GM19025 (cell line): Measurements from ENCODE around the gene DSCAML1.

ENCODE experiments used
- ATAC-seq: cut with Tn5 transposase; IDR thresholded peaks from one replicate; pipeline ENCODE4 v1.9.1; 2021; ENCODE audit warnings: mild to moderate bottlenecking, low read depth, moderate library complexity; ENCODE audit not compliant: unreplicated experiment

DSCAML1 gene

DNA sequence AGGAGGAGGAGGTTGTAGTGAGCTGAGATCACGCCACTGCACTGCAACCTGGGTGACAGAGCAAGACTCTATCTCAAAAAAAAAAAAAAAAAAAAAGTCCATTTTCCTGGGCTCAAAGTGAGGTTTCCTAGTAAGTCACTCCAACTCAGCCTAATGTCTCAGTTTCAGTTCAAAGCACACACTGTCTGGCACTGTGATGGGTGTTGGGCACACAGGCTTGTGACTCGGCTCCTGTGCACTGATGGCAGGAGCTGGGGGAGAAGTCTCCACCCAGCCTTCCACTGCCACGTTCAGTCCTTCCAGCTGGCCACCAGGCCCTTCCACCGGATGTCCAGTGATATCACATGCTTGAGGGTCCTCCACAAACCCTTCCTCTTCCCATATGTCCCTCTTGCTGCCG is 283.4 kb downstream of the DSCAML1 start:
- ATAC-seq, result no peak

DNA sequence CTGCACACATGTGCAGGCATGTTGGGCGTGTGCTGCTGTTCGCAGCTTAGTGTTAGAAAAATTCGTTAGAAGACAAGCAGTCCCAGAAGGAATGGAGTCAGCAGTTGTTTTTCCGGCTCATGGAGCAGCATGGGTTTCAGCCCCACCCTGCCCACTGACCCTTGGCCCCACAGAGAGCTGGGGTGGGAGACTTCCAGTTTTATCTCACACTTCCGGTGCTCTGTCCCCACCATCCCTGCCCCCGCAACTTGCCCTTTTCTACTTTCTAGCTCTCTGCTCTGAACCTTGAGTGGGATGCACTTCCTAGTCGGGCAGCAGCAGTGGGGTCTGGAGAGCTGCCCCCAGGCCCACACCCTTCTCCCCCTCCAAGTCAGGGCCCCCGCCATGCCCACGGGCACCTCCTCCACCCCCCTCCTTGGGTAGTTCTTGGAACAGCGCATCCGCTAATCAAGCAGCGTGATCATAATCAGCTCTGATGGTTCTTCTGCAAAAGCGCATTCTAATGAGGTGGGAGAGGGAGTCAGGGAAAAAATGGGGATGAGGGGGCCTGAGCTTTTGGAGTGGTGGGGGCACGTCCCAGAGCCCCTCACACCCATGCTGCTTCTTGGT is 285.0 kb downstream of the DSCAML1 start:
- ATAC-seq, result no peak

DNA sequence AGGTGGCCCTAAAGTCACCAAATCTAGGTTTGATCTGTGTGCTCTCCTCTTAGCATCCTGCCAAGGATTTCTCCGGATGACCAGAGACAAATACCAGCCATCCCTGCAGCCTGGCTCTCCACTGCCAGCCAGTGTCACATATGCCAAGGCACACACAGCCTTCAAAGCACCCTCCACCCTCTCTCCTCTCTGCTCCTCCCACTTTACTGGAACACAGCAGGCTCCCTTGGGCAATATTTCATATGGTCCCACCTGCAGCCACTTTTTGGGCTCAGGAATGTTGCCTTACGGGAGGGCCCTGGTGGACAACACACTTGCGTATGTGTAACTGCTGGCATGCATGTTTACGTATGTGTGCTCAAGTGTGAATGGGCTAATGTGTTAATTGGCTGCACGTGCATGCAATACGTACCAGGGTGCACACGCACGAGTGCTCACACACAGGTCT is 285.5 kb downstream of the DSCAML1 start:
- no peak for ATAC-seq

DNA sequence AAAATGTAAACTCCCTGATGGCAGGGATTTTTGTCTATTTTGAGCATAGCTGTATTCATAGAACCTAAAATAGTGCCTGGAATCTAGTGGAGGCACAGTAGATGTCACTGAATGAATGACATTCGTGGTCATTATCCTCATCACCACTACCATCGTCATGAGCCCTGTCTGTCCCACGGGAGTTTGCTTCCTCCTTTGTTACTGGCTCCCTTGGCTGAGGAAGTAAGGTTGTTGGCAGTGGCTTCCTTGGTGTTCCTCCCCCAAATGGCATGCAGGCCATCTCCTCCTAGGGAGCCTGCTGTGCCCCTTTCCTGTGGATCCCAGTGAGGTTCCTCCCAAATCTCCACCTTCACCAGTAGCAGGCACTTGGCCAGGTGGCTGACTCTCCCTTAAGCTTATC is 286.4 kb downstream of the DSCAML1 start:
- no peak for ATAC-seq

DNA sequence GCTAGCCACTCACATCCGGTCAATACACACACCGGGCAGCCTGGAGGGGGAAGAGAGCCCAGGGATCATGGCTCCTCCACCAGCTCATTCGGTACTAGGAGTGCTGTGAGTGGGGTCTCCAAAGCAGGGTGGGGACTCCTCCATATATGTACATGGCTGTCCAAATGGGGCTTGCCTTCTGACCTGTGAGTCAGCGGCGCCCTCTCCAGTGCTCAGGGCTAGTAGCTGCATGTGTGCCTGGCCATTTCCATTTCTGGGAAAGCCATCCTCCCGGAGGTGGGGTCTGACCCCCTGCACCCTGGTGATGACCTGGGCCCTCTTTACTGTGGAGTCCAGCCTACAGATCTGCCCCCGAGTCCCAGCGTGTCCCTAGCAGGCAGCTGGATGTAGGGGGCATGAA is 287.5 kb downstream of the DSCAML1 start:
- ATAC-seq, result no peak

DNA sequence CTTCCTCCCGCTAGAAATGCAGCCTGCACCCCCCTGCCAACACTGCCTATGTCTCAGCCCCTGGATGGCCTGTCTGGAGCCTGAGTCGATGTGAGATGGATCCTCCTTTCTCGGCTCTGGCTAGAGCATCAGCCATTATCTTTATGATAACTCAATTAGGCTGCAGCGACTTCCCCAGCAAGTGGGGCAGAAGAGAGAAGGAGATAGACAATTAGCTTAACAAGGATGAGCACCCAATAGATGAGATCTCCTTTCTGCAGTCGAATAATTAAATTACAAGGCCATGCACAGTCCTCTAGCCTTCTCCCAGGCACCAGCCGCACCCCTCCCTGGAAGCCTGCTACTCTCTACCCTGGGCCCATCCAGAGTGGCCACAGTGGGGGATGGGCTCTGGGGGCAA is 290.0 kb downstream of the DSCAML1 start:
- ATAC-seq, result no peak

DNA sequence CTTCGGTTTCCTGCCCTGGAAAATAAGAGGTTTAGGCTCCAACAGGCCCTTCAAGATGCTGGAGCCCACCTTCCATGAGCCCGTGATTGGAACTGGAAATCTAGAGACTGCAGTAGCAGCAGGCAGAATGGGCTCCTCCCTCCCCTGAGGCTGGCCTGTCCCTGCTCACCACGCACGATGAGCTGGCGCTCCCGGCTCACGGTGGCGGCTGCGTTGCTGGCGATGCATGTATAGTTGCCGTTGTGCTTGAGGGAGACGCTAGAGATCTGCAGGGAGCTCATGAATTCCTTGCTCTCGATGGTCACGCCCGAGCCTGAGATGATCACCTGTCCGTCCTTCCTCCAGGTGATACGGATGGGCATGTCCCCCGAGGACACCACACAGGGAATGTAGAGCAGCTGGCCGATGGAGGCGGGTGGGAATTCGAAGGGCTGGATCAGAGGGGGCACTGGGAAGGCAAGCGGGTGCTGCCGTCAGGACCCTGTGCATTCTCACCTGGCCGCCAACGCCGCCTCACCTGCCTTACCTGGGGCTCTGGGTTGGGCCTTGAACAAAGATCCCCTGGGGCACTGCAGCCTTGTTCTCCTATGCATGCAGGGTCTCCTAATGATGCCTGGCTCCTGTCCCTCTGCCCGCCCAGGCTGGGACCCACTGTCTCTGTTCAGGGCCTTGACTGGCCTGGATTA is 291.6 kb downstream of the DSCAML1 start:
- ATAC-seq, result no peak

DNA sequence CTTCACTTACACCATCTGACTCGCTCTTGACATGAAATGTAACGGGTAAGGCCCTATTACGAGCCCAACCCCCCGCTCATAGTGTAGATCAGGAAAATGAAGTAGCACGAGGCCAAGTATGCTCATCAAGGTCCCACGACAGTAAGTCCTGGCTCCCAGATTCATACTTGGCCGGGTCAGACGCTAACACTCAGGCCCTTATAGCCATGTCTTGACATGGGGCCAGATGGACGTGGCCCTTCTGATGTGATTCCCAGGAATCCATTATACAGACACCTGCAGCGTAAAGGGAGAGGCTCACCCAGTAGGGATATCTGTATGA is 294.3 kb downstream of the DSCAML1 start:
- no peak for ATAC-seq

DNA sequence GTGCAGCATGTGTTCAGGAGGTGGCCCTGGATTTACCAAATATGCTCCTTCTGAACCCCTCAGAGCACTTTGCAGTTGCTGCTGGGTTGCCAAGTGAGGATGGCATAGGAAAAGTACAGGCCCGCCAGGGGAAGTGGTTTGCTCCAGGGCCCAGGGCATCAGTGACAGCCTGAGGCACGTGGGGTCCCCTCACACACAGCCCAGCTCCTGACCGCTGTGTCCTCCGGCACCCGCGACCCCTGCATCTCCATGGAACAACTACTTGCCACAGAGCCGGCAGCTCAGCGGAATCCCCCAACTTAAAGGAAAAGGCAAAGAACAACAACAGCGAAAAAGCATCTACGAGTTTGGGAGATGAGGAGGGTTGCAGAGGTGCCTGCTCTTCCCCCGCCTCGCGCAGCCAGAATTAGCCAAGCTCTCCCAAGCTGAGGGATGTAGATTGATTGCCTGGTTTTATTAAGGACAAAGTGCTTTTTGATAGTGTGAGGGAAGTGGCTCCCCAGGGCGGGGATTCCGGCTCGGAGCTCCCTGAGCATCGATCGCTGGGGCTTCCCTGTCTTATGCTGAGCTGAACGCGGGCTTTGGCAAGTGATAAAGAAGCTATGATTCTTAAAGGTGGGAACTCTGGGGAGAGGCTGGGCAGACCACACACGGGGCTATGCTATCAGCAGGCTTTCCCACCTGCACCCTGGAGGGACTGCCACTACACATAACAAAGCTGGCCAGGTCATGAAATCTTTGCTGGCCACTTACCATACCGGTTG is 294.8 kb downstream of the DSCAML1 start:
- ATAC-seq, result no peak

DNA sequence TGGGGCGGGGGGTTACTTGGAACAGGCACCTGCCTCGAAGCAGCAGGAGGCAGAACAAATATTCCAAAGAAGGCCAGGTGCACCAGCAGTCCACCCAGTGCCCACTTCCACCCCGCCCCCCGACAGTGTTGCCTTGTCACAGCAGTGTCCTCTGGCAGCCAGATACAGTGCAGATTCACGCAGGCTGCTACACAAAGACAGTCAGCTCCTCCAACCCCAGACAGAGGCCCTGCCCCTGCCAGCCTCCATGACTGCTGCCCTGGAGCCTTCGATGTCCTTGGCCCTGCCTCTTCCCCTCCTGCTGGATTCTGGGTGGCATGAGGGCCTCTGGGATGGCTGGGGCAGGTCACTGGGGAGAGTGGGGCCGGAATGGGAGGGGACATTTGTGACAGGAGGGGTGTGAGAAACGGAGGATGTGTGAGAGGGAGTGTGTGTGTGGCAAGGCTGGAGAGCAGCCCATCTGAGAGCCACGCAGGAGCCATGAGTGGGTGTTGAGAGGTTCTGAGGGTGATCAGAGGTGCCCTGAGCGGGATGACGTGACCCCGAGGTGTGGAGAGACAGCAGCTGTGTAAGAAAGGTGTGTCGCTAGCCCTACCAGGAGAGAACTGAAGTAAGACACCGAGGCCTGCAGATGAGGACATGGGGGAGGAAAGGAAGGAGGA is 295.6 kb downstream of the DSCAML1 start:
- no peak for ATAC-seq

DNA sequence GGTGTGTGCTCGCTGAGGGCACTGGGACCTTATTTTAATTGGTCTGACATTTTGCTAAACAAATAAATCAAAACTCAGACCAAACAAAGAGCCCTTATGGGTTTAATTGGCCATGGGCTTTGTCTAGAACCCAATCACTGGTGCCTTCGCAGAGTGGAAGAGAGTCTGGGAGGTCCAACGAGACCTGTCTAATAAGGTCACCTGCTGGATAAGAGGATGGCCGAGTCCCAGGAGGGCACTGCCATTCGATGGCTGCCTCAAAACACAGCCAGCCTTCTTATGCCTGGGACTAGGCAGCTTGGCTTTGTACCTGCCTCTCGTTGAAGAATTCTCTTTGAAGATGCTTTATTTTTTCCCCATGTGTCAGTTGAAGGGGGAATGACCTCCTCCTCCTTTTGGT is 298.2 kb downstream of the DSCAML1 start:
- ATAC-seq, result no peak

DNA sequence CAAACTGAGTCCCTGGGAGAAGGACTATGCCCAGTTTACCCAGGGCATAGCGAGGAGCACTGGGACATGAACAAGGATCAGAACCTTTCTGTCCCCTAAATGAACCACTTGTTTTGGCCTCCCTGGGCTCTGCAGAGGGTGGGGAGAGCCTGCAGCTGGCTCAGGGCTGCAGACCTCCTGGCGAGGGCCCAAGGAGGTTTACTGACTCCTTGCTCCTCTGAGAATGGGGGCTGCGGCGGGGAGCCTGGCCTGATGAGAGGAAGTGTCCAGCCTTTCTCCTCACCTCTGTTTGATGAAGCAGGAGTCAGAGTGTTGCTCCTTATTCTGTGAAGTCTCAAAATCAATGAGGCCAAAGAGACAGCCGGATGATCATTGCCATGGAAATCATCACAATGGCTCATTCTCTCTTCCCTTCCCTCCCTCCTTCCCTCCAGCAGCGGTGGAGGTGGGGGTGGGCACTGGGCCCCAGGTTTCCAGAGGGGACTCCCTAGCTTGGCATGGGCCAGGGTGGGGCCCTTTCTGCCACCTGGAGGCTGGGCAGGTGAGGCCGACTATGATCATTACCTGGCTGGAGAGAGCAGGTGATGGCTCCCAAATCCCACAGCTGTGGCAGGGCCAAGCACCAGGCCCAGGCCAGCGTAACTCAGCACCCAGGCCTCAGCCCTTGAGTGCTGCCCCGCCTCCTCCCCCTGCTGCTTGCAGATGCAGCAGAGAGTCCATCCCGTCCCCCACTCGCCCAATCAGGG is 299.6 kb downstream of the DSCAML1 start:
- ATAC-seq, result no peak

DNA sequence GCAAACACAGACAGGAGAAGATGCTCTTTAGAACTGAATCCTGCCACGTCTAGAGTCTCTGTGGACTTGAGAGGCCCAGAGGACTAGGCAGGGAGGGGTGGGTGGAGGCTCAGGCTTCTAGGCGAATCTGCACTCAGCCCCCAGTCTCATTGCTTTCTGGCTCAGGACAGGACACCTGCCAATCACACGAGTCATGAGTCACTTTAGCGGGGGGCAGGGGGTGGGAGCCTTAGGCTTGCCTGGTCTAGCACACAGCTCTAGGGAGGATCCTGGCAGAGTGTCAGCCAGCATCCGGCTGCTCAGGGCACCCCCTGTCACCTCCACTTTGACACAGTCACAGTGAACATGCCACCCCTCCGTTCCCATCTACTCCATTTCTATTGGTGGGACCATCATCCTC is 301.7 kb downstream of the DSCAML1 start:
- ATAC-seq, result no peak

DNA sequence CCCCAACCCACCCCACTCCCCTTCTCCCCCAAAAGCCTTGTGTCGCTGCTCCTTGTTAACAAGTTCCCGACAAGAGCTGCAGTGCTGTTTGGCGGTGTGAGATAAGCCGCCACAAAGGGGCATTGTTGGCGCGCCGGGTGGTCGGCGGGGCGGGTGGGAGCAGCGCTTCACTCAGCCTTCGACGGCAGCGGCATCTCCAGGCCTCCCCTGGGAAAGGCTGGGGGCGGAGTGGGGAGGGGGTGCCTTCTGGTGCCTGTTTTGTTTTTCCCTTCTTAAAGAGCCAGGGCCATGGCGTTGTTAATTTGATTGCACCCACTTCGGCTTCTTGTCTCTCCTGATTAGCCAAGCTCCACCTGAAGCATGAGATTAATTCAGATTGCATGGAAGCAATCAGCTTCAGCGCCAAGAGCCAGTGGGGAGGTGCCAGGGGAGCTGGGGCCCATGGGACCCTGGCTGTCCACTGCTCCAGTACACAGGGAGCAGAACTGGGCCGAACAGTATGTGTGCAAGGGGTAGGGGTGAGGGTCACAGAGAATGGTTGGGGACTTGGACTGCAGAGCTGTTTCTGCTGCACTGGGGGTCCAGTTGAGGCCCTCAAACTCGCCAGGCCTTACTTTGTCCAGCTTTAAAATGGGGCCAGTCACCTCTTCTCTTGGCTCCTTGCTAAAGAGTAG is 304.3 kb downstream of the DSCAML1 start:
- no peak for ATAC-seq

DNA sequence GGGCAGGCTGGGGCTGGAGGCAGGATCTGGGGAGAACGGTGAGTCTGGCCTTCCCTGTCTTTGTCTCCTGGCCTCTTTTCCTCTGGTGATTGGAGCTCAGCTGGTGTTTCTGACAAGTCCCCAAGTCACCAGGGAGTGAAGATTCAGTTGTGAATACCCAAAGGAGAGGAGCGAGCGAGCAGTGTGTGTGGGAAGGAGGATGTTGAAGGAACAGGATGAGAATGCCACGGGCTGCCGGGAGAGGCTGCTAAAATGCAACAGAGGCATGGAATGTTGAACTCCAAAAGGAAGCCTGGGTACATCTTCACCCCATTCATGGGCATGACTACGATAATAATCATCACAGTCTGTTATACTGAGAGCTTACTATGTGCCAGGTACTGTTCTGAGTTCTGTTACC is 306.1 kb downstream of the DSCAML1 start:
- ATAC-seq, result no peak

DNA sequence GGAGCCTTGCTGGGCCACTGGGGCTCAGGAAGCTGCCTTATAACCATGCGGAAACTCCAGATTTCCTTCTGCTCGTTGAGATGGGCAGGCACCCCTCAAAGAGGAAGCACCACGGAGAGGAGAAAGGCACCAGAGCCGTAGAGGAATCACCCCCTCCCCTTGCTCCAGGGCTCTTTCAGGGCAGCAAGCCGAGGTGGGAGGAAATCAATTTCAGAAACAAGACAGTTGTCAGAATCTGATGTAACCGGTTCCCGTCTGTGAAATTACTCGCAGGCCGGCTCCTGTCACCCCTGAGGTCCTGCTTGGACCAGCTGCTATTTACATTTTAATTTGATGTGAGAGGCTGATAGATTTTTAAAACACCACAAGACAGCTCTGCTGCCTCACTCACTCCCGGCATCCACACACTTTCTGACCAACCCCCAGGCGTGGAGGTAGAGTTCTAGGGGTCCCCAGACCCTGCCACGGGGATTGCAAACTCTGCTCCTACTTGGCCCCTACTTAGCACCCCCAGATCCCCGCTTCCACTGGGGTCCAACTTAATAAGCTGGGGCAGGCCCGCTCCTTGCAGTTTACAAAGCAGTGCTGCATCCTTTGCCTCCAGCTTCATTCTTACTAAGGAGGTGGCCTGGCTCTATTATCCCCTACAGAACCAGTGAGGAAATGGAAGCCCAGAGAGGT is 306.9 kb downstream of the DSCAML1 start:
- ATAC-seq, result no peak

DNA sequence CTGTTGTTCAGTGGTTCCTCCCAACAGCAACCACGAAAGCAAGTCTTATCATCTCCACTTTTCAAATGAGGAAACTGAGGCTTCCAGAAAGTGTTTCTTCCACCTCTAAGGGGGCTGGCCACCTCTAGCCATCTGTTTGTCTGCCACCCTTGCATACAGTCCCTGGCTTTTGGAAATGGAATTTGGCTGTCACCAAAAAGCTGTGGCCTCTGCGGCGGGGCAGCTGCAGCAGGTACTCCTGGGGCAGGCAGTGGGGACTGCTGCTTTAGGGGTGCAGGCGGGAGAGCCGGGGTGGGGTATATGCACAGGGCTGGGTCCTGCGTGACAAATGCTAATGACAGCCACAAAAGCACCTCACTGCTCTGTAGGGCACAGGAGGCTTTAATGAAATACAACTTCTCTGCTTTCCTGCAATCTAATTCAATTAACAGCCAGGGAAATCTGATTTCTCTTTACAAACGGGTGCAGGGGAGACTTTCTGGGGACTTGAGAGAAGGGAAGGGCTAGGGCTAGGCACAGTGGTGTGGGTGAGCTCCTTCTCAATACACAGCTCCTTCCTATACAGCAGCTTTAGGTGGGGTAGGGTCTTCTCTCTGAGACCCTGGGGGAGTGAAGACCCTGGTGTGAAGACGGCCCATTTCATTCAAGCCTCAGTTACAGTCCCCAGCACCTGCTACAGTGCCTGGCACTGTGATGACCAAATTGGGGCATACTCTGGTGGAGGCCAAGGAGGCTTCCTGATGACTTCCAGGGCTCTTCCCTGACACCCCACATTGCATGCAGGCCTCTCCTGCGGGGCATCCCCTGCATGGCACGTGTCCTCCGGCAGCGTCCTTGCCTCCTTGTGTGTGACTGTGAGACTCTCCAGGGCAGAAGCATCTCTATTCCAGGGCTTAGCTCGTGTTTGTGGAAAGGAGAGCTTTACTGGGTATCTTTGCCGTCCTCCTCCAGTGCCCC is 307.7 kb downstream of the DSCAML1 start:
- no peak for ATAC-seq

DNA sequence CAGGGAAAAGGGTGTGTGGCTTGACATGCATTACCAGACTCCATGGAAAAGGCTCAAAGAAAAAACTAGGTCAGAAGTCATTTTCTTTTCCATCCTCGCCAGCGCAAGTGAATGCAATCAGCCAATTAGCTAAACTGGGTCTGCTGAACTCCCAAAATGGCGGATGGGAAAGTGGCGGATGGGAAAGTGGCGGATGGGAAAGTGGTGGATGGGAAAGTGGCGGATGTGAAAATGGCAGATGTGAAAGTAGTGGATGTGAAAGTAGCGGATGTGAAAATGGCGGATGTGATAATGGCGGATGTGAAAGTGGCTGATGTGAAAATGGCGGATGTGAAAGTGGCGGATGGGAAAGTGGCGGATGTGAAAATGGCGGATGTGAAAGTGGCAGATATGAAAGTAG is 311.0 kb downstream of the DSCAML1 start:
- ATAC-seq, result no peak

DNA sequence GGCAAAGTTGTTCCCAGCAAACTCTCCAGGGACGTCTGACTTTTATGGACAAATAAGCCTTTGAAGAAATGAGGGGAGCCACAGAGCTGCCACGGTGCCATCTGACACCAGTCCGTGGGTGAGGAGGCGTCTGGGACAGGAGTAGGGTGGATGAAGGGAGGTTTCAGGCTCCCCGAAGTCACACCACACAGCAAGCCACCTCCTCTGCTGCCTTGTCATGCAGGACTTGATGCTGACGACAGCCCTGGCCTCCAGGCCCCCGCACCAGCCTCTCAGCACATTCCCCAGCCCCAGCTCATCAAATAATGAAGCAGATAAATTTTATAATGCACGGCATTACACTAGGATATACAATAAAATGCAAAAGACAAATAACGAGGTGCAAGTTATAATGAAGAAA is 312.9 kb downstream of the DSCAML1 start:
- ATAC-seq, result no peak
